GM19099 (cell line): Measurements from ENCODE around the gene CYP20A1.

Experiments used
- POLR2A ChIP-seq: IDR thresholded peaks from 3 replicates; pipeline ENCODE4 v1.6.1; 2011; ENCODE audit warnings: low read depth; ENCODE audit not compliant: insufficient read length; ENCODE audit errors: extremely low read depth

Gene CYP20A1

DNA sequence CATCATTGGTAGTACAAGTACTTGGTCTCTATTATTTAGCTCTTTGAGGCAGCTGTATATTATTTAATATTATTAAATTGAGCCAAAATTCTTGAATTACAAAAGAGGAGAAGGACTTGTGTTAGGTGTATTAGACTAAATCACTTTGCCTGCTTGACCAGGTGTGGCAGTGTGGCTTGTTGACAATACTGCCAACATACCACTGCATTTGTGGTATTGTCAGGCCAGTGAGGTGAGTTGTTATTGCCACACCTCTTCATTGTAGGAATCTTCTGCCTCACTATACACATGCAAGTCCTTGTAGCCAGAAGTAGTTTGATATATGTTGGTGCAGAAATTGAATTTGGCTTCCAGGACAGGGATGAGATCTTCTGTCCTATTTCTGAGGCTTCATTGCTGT lies 40.5 kb downstream of the CYP20A1 start:
- no peak for TF ChIP-seq POLR2A

DNA sequence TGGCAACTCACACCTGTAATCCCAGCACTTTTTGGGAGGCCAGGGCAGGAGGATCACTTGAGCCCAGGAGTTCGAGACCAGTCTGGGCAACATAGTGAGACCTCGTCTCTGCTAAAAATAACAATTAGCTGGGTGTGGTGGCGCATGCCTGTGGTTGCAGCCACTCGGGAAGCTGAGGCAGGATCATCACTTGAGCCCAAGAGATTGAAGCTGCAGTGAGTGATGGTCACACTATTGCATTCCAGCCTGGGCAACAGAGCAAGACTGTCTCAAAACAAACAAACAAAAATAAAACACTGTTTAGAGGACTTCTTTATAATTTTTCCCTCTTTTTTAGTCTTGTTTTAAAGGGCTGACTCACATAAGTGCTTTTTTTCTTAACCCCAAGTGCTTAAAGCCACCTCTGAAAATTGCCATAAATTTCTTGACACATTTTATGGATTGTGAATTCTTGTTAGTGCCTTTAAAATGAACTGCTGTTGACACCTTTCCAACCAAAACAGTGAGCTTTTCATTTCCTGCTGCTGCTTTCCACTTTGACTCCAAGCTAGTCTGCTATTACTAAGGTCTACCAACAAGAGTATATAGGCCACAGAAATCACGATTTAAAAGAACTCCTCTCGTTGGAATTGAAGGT lies 41.7 kb downstream of the CYP20A1 start:
- TF ChIP-seq POLR2A = no peak

DNA sequence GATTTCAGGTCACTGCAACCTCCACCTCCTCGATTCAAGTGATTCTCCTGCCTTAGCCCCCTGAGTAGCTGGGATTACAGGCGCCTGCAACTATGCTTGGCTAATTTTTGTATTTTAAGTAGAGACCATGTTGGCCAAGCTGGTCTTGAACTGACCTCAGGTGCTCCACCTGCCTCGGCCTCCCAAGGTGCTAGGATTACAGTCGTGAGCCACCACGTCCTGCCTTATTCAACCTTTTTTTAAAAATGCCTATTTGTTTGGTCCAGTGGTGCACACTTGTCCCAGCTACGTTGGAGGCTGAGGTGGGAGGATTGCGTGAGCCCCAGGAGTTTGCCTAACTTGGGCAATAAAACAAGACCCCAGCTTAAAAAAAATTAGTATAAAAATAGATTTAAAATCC lies 43.3 kb downstream of the CYP20A1 start:
- no peak for TF ChIP-seq POLR2A

DNA sequence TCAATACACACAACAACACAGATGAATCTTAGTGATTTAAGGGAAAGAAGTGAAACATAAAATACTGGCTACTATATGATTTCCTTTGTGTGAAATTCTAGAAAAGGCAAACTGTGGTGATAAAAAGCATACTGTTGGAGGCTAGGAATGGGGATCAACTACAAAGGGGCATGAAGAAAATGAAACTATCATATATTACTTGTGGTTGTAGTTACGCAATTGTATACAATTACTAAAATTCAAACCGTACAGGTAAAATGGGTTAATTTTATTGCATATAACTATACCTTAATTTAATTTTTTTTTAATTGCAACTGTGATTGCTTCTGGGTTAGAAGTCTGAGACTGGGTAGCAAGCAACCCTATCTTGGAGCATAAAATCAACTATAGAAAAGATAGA lies 47.7 kb downstream of the CYP20A1 start:
- no peak for TF ChIP-seq POLR2A

DNA sequence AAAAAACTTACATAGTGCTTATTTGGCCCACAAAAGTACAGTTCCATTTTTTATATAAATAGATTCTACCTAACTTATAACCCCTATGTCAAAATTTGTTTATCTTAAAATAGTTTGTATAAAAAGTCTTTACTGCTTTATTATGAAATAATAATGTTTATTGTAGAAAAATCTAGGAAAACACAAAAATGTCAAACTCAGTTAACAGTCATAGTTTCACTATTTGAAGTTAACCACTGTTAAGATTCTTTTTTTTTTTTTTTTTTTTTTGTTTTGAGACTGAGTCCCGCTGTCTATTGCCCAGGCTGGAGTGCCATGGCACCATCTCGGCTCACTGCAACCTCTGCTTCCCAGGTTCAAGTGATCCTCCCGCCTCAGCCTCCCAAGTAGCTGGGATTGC lies 62.8 kb downstream of the CYP20A1 start:
- no peak for TF ChIP-seq POLR2A

DNA sequence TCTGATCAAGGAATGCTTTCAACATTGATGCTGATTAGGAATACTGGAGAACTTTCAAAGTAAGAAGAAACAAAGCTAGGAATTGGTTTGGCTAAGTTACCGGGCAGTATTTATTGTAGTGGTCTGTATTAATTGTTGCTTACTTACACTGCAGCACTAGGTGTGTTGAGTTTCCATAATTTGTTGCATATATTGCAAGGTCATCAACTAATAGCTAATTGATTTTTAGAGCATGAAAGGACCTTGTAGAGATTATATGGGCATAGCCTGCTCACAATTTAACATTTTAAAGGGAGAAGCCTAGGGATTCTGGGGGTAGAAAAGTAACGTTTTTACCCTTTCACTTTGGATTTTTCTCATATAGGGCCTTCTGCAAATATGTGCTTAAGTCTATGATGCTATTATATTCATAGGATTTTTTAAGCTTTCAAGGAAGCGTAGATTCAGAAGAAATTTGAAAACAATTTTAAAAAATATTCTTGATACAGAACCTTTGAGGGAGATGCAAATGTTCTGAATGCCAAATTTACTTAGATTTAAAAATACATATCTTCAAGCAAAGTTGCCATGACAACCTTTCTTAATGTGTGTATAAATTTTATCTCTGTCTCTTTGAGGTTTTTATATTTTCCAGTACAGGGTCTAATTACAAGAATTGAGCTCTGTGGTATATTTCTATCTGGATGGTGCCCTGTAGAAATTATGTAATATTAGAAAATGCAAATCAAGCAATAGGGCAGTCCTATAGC lies 72.0 kb downstream of the CYP20A1 start:
- TF ChIP-seq POLR2A = no peak

DNA sequence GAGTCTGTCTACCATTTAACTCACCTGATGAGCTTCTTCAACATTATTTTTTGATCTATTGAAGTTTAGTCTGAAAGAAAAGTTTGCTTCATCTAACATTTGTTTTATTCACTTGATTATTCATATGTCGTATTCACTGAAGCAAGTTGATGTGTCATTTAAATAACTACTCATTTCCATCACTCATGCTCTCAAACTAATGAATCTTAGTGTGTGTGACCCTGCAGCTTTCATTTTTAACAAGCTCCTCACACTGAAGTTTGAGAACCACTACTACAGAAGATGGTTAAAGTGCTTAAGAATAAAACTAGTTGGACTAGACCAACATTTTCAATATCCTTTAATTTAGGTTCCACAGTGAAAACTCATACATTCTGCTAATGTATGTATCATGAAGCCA lies 87.5 kb downstream of the CYP20A1 start:
- TF ChIP-seq POLR2A = no peak

DNA sequence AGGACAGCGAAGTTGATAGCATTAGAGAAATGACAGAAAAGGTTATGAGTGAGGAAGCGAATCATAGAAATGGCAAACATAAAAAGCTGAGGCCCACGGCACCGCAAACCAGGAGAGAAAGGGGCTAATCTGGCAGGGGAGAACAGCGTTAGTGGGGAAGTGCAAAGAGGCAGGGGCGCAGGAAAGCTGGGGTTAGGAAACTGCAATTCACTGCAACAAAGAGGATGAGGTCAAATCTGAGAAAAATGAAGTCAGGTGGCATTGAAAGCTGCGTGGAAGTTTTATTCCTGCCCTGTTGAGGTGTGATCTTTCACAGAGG lies 88.7 kb downstream of the CYP20A1 start:
- TF ChIP-seq POLR2A = no peak

DNA sequence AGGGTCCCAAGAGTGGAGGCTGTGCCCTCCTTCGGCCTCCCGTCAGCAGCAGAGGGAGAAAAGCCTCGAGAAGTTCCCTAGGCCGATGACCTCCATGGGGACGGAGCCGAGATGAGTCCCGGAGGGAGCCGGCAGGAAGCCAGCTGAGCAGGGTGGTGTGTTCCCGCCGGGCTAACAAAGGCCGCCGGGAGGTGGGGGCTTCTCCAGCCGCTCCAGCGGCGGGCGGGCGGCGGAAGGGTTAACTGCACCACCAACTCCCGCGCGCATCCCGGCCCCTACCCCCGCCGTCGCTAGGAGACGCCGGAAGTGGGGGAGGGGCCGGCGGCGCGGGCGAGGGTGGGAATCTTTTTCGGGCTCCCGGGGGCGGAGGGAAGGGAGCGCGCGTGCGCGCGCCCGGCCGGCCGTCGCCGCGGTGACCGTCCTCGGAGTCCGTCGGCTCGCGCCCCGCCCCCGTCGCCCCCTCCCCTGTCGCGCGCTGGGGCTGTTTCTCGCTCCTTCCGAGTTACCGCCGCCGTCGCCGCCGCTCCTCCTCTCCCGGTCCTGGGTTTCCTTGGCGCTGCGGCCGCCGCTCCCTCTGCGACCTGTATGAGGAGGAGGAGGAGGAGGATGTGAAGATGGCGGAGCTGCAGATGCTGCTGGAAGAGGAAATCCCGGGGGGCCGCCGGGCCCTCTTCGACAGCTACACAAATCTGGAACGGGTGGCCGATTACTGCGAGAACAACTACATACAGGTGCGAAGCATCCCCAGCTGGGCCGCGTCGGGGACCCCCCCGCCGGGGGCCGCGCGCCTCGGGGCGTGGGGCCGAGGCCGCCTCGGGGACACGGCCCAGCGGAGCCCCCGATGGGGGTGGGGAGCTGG lies 89.3 kb downstream of the CYP20A1 start, which contains the start of gene ABI2:
Gene ABI2 (plus strand): TSS at position 494 of the 859 bp plus-strand sequence. CDS start 121 bp downstream, at position 615.
- peak; percentile 40 for TF ChIP-seq POLR2A

DNA sequence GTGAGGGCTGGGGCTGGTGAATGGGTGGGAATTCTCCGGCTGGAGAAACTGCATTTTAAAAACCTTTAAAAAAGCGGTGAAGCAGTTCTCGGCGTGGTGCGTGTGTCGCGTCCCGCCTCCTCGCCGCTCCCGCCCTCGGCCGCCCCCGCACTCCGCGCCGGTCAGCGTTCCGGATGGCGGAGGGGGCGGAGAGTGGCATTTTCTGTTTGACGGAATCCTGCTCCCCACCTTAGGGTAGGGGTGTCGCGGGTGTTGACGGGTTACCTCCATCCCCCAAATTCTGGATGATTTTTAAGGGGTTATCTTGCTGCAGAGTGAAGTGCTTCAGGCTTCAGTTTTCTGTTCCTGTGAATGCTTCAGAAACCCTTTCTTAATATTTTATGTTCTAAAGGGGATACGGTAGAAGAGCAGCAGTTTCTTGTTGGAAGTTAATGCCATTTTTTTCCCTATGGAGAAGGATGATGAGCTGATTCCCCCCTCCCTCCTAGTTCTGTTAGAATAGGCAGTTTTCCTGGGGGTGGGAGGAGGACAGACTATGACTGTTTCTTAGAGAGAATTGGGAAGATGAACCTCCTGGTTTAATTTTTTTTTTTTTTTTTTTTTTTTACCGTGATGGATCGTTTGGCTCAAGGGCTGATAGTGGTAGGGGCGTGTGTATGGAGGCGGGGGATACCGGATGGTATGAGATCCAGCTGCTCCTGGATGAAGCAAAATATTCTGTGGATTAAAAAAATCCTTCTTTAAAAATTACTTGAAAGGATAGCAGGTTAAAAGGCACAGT lies 90.1 kb downstream of the CYP20A1 start:
- TF ChIP-seq POLR2A = no peak

DNA sequence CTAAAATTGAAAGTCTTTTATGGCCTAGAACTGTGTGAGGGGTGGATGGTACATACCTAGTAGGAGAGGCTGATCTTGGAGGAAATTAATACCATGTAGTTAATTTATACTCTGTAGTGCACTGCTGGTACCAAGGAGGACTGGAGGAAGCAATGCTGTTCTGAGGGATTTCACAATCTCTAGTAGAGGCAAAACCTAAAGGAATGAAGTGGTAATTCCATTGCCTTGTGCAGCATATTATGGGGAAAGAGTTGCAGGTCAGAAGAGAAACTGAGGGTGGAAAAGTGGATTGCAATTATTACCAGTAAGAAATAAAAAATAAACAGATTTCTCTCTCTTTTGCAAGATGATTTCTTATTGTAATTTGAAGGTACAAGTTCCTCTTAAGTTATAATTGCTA lies 91.6 kb downstream of the CYP20A1 start:
- no peak for TF ChIP-seq POLR2A

DNA sequence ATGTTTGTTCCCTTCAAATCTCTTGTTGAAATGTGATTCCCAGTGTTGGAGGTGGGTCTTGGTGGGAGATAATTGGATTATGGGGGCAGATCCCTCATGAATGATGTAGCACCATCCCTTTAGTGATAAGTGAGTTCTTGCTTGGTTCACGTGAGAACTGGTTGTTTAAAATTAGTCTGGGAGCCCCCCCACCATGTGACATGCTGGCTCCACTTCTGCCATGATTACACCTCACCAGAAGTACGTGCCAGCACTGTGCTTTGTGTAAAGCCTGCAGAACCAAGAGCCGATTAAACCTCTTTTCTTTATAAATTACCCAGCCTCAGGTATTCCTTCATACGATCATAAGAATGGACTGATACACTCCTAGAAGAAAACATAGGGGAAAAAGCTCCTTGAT lies 99.5 kb downstream of the CYP20A1 start:
- no peak for TF ChIP-seq POLR2A

DNA sequence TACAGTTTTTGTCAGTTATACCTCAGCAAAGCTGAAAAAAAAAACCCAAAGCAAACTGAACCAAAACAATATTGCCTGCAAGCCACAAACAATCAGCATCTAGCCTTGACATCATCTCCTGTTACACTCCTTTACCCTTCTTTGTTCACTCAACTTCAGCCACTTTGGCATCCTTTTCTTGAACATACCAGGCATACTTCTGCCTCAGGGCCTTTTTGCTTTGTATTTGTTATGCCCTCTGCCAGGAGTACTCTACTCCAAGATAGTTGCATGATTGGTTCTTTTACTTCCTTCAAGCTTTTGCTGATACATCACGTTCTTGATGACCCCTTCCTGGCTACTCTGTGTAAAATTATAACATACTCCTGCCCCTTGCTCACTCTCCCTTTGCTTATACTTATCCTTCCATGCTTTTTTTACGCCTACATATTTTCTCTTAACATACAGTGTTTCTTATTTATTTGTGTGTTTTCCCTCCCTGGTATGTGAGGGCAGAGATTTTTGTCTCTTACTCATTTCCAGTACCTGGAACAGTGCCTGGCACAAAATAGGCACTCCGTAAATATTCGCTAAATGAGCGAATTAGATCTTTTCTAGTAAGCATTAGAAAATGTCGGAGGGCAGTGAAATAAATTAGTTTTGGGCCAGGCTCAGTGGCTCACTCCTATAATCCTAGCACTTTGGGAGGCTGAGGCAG lies 102.1 kb downstream of the CYP20A1 start:
- no peak for TF ChIP-seq POLR2A

DNA sequence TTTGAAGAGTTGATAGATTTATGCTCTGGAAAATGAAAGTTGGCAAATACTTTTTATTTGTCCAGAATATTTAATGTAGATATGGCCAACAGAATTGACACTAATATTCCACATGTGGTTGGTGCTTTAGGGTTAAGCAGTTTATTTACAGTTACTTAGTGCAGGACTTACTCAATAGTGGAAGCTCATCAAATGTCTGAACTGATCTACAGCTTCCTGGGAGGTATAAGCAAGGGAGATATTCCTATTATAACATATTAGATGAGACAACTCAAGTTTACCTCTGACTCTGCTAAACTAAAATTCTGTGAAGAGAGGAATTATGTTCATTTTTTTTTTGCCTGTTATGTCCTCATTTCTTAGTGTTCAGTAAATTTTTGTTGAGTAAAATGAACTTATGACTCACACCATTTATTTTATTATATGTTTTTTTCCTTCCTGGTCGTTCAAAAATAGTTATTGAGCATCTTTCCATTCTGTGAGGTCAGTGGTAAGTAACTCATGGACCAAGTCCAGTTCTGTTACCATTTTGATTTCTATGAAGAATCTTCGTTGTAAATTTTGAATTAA lies 103.0 kb downstream of the CYP20A1 start:
- no peak for TF ChIP-seq POLR2A
